GM21717 (cell line): Measurements from ENCODE around the gene ALG8.
"Not testable (repeated sequence)": the region's sequence is repeated elsewhere in the genome, so short reads cannot be mapped to it uniquely, and the experiment has no call there.

ENCODE experiments used
- ATAC-seq: cut with Tn5 transposase; IDR thresholded peaks from one replicate; pipeline ENCODE4 v1.9.1; 2021; ENCODE audit warnings: mild to moderate bottlenecking, moderate library complexity; ENCODE audit not compliant: unreplicated experiment

ALG8 gene

GRCh38 chr11:78100676-78101472 is 38.6 kb downstream of the ALG8 start:
- ATAC-seq: no peak

GRCh38 chr11:78100261-78100660 is 39.2 kb downstream of the ALG8 start:
- no peak for ATAC-seq

- ATAC-seq: no peak
These were observed 39.8 kb downstream of the ALG8 start for GRCh38 chr11:78099666-78100065.

GRCh38 chr11:78097666-78098385 is 41.6 kb downstream of the ALG8 start:
- ATAC-seq: no peak

DNA sequence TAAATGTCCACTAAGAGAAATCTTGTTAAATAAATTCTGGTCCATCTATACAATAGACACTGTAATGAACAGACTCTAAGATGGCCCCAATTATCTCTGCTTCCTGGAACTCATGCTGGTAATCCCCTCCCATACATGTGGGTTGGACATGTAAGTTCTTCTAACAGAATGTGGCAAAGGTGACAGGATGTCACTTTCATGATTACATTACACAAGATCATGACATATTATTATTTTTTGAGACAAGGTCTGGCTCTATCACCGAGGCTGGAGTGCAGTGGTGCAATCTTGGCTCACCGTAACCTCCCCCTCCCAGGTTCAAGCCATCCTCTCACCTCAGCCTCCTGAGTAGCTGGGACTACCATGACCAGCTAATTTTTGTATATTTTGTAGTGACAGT is 45.2 kb downstream of the ALG8 start:
- ATAC-seq: no peak

DNA sequence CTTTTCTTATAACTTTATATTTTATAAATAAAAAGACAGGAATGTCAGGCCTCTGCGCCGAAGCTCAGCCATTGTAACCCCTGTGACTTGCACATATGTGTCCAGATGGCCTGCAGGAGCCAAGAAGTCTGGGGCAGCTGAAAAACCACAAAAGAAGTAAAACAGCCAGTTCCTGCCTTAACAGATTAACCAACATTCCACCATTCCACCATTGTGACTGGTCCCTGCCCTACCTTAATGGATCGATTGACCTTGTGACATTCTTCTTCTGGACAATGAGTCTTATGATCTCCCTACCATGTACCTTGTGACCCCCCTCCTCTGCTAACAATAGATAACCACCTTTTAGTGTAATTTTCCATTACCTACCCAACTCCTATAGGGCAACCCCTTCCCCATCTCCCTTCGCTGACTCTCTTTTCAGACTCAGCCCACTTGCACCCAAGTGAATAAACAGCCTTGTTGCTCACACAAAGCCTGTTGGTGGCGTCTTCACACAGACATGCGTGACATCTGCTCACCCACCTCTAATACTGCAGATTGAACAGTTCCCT is 52.8 kb downstream of the ALG8 start:
- ATAC-seq: not testable (repeated sequence)

GRCh38 chr11:78085972-78086371 is 53.5 kb downstream of the ALG8 start:
- no peak for ATAC-seq

GRCh38 chr11:78084506-78084905 is 54.9 kb downstream of the ALG8 start:
- not testable (repeated sequence) for ATAC-seq

- ATAC-seq: no peak
These were observed 56.4 kb downstream of the ALG8 start for GRCh38 chr11:78083021-78083420.

DNA sequence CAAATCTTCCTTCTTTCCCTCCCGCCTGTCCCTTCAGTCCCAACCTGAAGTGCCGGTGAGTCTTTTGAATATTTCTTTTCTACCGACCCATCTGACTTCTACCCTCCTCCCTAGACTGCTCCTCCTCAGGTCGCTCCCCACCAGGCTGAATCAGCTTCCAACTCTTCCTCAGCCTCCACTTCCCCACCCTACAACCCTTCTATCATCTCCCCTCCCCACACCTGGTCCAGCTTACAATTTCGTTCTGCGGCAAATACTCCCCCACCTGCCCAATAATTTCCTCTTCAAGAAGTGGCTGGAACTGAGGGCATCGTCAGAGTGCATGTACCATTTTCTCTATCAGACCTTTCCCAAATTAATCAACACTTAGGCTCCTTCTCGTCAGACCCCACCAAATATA is 57.3 kb downstream of the ALG8 start:
- no peak for ATAC-seq

DNA sequence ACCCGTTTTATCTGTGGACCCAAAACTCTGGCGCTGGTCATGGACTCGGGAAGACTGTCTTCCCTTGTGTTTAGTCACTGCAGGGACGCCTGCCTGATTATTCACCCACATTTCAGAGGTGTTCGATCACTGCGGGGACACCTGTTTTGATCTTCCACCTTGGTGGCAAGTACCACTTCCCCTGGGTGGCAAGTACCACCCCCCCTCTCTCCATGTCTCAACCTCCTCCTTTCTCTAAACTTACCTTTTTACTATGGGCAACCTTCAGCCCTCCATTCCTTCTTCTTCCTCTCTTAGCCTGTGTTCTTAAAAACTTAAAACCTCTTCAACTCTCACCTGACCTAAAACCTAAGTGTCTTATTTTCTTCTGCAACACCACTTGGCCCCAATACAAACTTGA is 57.8 kb downstream of the ALG8 start:
- ATAC-seq: no peak

- ATAC-seq: no peak
These were observed 58.5 kb downstream of the ALG8 start for GRCh38 chr11:78080818-78081495.

GRCh38 chr11:78080084-78080817 is 59.2 kb downstream of the ALG8 start:
- ATAC-seq: no peak

DNA sequence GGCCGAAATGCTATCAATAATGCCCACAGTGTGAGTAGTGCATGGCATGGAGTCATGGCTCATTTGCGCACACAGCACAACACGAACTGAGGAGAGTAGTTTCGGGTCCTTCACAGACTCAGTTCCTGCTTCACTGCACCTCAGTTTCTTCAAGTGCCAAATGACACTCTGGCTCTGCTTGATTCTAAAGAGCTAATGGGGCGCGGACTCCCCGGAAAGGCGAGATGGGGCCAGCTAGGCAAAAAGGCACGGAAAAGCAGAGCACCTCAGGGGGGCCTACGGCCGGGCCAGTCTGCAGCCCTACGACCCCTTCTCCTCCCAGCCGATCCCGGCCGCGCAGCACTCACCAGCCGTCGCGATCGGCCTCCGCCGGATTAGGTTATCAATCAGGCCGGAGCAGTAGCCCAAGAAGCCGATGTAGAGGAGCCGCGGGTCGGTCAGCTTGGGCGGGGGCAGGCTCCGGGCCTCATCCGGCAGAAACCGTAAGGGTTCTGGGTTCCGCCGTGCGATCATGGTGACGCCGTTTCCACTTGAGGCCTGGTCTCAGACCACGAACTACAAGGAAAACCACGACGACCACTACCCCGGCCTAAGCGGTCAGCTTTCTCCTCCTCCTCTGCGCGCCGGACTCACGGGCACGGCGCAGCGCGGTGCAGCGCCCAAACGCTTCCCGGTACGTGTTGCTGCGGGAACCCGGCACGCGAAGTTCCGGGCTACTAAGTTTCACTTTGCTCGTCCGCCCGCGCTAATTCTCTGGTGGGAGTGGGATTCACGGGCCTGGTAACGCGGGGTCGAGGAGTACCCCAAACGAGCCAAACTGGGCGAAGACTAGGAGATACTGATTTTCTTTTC is 60.0 kb downstream of the ALG8 start, which contains the start of gene NDUFC2:
Gene NDUFC2 (minus strand): TSS at position 631 of the 852 bp plus-strand sequence. CDS start 118 bp downstream, at position 513.
- ATAC-seq: peak; percentile 86

DNA sequence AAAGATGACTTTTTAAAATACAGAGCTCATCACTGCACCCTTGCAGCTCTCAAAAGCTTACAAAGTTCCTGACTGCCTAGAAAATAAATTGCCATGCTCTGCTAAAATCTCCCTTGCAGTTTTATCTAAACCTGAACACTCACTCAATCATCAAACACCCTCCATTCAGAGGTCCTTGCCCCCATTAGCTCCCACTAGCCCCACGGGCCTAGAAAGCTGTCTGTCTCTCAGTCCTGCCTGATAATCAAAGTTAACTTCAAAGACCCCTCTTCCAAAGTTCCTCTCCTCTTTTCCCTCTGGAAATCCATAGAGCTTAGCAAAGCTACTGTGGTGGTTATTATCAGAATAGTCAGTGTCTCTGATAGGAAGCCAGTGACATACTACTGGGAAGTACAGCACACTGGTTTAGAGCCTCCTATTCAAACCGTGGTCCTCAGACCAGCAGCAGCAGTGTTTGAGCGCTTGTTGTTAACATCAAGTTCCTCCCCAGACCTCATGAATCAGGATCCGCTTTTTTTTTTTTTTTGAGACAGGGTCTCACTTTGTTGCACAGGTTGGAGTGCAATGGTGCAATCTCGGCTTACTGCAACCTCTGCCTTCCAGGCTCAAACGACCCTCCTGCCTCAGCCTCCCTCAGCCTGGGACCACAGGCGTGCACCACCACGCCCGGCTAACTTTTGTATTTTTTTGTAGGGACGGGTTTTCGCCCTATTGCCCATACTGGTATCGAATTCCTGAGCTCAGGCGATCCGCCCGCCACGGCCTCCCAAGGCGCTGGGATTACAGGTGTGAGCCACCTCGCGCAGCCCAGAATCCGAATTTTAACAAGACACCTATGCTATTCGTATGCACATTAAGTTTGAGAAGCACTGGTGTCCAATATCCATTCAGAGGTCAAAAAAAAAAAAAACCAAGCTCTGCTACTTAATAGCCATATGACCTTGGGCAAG is 60.9 kb downstream of the ALG8 start:
- no peak for ATAC-seq

DNA sequence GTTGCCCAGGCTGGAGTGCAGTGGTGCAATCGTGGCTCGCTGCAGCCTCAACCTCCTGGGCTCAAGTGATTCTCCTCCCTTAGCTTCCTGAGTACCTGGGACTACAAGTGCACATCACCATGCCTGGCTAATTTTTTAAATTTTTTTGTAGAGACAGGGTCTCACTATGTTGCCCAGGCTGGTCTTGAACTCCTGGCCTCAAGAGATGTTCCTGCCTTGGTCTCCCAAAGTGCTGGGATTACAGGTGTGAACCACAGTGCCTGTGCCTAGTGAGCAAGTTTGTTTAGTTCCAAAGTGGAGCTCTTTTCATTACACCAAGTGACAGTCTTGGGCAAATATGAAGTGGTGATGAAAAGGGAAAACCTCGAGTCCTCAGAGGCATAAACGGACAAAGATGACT is 61.8 kb downstream of the ALG8 start:
- ATAC-seq: not testable (repeated sequence)

GRCh38 chr11:78076733-78077403 is 62.6 kb downstream of the ALG8 start:
- ATAC-seq: no peak

- ATAC-seq: no peak
These were observed 64.7 kb downstream of the ALG8 start for GRCh38 chr11:78074756-78075155.
